ENCODE data around the gene UBR4.

Gene UBR4

GRCh38 chr1:19068639-19069276 lies 141.3 kb downstream of the UBR4 start:
- DNase-seq = no peak

DNA sequence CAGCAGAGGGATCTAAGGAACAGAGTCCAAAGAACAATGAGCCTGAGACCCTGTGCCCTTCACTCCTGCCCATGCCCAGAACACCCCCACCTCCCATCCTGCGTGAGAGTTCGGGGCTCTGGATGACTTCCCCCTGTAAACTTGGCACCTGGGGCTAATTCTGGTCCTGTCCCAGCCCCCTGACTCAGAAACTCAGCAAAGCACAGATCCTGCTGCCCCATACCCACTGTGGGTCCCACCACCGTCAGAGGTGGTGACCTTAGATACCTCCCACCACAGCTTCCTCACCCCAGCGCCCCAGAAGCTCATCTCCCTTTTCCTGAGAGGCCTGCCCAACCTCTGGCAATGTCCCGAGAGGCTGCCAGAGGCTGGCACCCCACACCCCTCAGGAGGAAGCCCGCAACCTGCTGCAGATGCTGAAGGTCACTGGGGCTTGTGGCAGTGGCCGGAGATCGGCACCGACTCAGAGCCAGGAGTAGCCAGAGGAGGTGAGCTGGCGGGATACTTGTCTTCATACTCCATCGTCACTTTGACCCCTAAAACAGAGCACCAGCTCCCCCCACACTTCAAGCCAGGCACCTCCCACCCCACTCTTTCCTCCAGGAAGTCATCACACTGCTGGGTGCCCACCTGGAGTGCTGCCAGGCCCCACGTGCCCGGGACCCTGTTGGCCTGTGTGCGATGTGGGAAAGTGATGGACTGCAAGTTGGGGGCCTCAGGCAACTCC lies 142.0 kb downstream of the UBR4 start:
- no peak for DNase-seq

- no peak for DNase-seq
These were observed 142.7 kb downstream of the UBR4 start for GRCh38 chr1:19067182-19067911.

DNA sequence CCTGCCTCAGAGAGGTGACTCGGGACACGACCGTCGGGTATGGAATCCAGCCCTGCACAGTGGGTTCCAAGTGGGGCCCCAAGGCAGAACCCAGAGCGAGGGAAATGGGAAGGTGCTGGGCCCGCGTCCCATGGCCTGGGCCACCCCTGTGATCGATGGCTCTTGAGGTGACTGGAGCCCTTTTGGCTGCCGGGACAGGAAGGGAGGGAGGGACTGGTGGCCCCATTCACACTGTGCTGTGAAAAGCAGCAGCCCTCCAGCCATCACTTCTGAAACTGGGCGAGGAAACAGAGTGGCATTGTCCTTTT lies 143.2 kb downstream of the UBR4 start:
- no peak for DNase-seq

- no peak for DNase-seq
These were observed 143.7 kb downstream of the UBR4 start for GRCh38 chr1:19066248-19066873.

- DNase-seq = no peak
These were observed 144.4 kb downstream of the UBR4 start for GRCh38 chr1:19065526-19066247.

DNA sequence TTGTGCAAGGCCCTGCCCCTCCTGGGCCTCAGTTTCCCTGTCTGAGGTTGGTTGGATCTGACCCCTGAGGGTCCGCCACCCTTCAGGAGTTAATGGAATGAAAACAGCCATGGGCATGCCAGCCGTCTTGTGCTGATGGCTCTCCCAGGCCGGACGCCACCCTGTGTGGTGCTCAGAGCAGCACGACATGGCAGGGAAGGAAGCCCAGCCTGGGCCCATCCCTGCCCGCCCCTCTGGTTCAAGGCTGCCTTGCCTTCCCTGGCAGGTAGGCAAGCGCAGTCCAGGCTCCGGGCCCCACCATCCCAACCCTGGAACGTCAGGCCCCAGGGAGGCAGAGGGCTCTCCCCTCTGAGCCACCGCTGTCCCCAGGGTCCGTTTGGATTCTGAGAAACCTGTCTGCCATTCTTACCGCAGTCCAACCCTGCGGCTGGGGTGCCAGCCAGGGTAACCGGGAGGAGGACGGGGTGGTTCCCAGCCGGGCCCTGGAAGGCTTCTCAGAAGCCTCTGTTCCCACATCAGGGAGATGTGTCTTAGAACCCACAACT lies 145.1 kb downstream of the UBR4 start:
- no peak for DNase-seq

GRCh38 chr1:19063122-19063521 lies 146.9 kb downstream of the UBR4 start:
- DNase-seq = no peak

- no peak for DNase-seq
These were observed 147.6 kb downstream of the UBR4 start for GRCh38 chr1:19062258-19063029.

DNA sequence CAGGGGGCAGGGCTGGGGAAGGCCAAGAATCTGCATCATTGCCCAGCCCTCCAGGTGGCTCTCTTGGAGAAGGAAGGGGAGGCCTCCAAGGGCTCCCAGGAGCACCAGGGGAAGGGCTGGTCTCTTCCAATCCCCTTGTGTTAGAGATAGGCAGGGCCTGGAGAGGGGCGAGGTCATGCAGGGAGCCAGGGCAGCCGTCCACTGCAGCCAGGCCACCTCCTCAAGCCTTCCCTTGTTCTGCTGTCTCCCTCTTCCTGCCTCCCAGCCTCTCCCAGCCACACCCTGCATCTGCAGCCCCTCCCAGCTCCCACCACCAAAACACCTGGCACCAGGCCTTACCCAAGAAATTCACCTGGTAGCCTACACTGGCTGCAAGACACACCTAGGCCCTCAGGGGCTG lies 148.3 kb downstream of the UBR4 start:
- DNase-seq = no peak

GRCh38 chr1:19061343-19061742 lies 148.7 kb downstream of the UBR4 start:
- DNase-seq = no peak

DNA sequence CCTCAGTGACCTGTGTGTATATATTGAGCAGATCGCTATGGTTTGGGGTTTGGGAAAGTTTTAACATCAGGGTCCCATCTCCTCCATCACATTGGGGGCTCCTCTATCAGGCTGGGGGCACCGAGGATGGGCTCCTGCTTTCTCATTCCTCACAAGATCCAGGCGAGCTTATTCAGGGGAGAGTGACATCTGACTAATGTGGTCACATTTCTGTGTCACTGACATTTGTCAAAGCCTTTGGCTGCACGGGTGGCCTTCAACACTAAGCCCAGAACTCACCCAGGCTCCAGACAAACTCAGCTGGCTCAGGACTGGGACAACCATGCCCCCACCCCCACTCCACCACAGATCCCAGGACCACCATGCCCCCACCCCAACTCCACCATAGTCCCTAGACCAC lies 150.3 kb downstream of the UBR4 start:
- no peak for DNase-seq

DNA sequence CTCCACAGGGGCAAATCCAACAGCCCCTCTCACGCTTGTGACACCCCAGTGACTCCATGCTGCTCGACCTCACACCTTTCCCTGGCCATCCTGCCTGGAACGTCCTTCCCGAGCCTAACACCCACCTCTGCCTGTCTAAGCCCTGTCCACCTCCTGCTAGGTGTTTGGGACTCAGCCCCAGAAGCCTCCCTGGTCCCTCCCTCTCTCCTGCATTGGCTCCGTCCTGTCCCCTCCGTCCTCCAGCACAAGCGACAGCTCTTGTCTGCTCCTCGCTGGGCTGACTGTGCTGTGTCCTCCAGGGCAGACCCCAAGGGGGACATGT lies 151.6 kb downstream of the UBR4 start:
- DNase-seq = no peak

GRCh38 chr1:19057784-19058475 lies 152.1 kb downstream of the UBR4 start:
- DNase-seq = no peak

GRCh38 chr1:19057182-19057779 lies 152.8 kb downstream of the UBR4 start:
- no peak for DNase-seq

GRCh38 chr1:19055701-19056100 lies 154.4 kb downstream of the UBR4 start:
- DNase-seq = no peak

DNA sequence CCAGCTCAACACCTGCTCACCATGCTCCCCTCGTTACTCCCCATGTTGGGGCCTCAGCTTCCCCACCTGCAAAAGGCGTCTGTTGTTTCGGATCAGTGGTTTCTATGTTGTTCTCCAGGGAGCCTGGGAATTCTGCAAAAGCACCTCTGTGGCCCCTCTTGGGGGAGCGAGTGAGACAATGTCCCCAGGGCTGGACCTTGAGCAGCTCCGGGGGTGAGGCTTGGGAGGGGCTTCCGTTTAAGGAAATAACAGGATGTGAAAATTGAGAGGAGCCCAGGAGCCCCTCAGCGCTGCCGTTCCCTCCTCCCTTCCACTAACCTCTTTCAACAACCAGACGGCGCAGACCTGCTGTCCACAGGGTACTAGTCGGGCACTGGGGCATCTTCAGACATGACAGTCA lies 155.1 kb downstream of the UBR4 start:
- DNase-seq = no peak

DNA sequence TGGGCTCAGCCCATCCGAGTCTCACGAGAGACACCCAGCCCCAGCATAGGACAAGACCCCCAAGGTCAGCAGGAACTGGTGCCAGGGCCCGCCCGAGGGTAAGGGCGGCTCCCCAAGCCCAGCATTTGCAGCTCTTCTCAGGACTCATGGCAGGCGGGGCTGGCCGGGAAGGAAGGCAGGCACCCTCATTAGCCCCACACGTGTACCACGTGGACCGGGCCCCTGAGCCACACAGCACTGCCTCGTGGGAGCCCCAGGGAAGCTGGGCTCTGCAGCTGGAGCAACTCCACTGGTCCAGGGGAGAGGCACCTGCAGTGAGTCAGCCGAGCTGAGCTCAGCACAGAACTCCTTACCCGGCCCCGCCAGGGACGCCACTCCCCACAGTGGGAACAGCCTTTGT lies 155.8 kb downstream of the UBR4 start:
- no peak for DNase-seq

DNA sequence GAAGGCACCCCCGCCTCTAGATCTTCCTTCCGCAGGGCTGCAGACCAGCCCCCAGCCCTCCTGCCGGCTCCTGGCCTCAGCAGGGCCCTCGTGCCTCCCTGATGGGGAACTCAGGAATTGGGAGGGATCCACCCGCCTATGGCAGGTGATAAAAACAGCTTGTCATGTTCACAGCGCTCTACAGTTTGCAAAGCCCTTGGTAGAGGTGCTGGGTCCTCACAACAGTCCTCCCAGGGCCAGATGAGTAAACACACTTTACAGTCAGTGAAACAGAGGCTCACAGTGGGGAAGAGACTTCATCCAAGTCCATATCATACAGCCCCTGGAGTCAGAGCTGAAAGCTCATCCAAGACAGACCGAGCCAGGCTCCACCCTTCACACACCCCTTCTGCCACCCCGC lies 156.6 kb downstream of the UBR4 start:
- no peak for DNase-seq

DNA sequence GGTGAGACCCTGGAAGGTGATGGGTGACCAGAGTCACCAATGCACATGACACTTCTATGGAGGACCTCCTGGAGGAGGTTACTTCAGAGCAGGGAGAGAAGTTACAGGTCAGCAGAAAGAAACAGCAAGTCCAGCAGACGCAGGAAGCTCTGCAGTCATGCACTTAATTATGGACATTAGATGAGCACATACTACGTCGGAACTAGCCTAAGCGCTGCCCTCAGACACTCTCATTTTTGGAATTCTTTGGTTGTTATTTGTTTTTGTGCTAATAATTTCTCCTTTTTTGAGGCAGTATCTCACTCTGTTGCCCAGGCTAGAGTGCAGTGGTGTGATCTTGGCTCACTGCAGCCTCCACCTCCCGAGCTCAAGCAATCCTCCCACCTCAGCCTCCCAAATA lies 160.3 kb downstream of the UBR4 start:
- DNase-seq = no peak

- DNase-seq = no peak
These were observed 160.8 kb downstream of the UBR4 start for GRCh38 chr1:19049128-19049768.

Measured in stimulated activated naive CD4-positive, alpha-beta T cell (primary cell).